Hematopoietic multipotent progenitor cell treated with erythropoietin and hydrocortisone succinate and interleukin-3 and kit ligand, for 4 days (in vitro differentiated cells): ENCODE measurements around the gene SF3B3.

Source experiments
- DNase-seq: peaks from one replicate; pipeline ENCODE4 v3.0.0-alpha.2; 2015

The SF3B3 gene

DNA sequence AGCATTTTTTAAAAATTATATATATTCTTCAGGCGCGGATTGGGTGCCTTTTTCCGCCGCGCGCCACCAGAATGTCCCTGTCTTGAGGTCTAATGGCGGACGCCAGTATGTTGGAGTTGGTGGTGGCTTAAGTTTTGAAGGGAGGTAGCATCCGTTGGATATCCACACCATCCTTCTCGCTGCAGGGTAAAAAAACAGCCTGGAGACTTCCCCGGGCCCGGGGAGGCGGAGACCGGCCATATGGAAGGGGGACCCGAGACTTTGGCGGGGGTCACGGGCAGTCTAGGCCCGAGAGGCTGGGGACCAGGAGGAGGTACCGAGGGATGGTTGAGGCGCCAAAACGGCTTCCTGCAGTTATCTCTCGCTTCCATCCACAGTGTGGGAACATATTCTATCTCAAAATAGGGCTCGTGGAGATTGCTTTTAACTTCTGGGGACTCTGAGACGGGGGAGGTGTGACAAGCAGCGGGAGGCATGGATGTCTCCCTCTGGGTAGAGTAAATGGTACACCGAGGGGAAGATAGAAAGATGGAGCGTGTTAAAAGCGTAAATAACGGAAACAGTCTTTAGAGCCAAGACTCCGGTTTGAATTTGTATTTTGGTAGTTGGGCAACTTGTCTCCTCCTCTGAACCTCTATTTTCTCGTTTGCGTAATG is at the start of gene SF3B3:
TSS of gene SF3B3 (plus strand) at position 74 of the 656 bp plus-strand sequence. CDS start 2,841 bp downstream, outside the sequence.
- DNase-seq, result peak; percentile 89

DNA sequence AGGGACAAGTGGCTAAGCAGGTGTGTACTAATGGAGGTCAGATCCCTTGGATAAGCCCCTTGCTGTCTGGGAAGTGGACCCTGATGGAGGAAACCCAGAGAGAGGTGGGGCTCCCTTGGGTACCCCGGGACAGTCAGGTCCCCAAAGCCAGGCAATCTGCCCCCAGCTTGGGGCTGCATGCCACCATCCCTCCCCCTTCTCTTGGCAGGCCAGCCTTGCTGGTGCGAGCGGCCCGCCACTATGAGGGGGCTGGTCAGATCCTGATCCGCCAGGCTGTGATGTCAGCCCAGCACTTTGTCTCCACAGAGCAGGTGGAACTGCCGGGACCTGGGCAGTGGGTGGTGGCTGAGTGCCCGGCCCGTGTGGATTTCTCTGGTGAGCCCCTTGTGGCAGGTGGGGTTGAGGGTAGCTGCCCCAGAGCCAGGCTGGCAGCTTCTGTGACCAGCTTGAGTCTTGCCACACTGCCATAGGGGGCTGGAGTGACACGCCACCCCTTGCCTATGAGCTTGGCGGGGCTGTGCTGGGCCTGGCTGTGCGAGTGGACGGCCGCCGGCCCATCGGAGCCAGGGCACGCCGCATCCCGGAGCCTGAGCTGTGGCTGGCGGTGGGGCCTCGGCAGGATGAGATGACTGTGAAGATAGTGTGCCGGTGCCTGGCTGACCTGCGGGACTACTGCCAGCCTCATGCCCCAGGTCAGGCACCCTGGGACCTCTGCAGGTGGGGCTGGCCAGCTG is 49.1 kb upstream of the SF3B3 start:
- DNase-seq, result no peak

DNA sequence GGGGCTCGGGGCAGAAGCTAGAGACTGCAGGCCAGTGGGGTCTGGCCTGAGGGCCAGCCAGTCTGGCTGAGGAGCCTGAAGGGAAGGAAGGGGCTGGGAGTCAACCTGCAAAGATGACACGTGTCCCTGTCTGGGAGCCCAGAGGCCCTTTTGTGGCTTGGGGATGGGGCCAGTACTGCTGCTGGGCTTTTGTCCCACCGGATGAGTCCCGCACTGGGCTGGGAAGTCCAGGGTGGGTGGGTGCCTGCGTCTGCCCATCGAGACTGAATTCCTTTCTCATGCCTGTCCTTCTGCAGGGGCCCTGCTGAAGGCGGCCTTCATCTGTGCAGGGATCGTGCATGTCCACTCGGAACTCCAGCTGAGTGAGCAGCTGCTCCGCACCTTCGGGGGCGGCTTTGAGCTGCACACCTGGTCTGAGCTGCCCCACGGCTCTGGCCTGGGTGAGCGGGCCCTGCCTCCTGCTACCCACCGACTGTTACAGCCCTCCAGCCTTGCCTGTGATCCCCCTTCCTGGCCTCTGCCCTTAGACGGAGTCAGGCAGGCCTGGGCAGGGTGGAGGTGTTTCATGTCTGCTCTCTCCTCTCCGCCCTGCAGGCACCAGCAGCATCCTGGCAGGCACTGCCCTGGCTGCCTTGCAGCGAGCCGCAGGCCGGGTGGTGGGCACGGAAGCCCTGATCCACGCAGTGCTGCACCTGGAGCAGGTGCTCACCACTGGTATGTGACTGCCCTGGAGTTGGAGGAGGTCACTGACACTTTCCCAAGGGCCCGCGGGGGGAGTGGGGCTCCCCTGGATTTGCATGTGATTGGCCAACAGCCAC is 48.4 kb upstream of the SF3B3 start:
- DNase-seq, result no peak

GRCh38 chr16:70476272-70477020 is 47.2 kb upstream of the SF3B3 start:
- no peak for DNase-seq

DNA sequence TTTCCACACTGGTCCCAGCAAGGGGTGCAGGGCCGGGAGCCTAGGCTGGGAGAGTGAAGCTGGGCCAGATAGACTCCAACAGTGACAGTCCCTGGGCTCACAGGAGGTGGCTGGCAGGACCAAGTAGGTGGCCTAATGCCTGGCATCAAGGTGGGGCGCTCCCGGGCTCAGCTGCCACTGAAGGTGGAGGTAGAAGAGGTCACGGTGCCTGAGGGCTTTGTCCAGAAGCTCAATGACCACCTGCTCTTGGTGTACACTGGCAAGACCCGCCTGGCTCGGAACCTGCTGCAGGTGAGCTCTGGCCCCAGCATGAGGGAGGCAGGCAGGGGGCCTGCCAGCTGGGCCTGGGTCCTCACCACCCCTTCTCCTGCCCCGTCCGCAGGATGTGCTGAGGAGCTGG is 45.4 kb upstream of the SF3B3 start:
- no peak for DNase-seq

DNA sequence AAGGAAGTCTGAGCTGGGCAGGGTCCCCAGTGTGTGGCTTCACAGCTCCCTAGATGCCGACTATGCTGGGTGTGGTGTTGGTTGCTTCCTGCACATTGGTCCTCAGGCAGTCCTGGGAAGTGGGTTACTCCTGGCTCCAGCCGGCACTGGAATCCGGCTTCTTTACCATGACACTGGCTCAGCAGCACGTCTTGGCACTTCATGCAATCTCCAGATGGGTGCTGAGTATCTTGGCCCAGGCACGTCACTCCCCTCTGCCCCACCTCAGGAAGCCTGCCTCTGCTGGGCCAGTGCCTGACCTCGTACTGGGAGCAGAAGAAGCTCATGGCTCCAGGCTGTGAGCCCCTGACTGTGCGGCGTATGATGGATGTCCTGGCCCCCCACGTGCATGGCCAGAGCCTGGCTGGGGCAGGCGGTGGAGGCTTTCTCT is 44.7 kb upstream of the SF3B3 start:
- DNase-seq, result no peak

GRCh38 chr16:70480127-70481105 is 43.2 kb upstream of the SF3B3 start:
- DNase-seq, result peak; percentile 15

DNA sequence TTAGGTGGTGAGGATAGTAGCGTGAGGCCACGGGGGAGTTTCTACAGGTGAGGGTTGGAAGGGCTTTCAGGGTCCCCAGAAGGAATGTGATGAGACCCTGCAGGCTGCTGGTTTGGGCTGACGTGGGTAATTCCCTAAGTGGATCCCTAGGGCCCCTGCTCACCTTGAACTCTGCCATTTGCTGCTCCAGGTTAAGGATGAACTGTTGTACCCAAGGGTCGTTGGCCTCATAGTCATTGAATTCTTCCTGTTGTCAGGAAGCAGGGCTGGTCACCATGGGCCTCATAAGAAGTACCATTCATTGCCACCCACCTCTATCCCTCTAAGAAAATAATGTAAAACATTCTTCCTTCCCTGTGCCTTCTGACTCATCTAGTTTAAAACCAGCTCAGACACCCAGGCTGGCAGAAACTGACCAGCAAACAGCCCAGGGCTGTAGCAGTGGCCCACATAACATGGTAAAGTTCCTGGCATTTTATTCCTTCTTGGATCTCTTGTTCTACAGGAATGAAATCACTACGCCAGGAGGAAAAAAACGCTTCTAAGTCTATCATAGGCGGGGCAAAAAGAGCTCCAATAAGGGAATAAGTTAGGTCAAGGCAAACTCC is 41.6 kb upstream of the SF3B3 start:
- DNase-seq, result no peak

DNA sequence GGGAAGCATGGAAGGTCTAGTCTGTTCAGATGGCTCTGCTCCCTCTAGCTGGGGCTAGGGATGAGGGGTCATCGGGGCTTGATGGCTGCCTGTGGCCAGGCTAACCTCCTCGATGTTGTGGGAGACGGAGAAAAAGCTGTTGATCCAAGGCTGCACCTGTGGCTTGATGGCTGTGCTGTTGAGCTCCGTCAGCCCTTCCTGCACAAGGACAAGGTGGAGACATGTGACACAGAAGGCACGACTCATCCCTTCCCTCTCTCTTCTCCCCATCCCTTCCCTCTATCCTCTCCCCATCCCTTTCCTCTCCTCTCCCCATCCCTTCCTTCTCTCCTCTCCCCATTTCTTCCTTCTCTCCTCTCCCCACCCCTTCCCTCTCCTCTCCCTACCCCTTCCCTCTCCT is 41.0 kb upstream of the SF3B3 start:
- DNase-seq, result no peak

DNA sequence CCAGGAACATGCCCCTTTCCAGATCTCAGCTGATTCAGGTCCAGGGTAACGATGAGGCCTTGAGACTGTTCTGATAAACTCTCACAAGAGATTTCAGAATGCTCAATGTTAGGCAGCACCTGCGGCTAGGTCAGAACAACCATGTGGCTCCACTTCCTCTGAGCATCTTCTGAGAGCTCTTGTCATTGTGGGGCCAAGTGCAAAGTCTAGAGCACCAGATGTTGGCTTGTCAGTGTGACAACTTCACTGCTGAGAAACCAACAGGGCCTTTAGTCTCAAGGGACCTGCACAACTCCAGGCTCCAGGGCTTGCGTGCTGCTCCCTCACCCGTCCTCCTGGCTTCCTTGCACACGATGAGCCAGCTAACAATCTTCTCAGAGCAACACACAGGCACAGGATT is 40.2 kb upstream of the SF3B3 start:
- DNase-seq, result no peak

GRCh38 chr16:70484867-70485266 is 38.7 kb upstream of the SF3B3 start:
- DNase-seq, result no peak

GRCh38 chr16:70490261-70490660 is 33.4 kb upstream of the SF3B3 start:
- DNase-seq, result peak; percentile 19

DNA sequence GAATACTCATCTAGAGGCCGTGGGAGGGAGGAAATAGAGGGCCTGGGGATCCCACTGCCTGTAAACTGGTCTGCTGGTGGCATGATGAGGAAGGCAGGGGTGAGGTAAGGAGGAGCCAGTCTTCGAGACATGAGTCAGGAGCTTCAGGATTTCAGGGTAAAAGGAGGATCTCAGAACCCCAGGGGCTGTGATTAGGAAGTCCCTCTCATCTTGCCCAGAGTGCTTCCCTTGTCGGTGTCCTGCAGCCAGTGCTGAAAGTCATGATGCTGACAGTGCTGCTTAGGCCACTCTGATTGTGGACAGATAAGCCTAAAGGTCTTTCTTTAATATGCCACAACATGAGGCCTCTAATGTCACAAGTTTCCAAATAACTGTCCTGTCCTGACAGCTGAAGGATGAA is 29.8 kb upstream of the SF3B3 start:
- DNase-seq, result no peak

DNA sequence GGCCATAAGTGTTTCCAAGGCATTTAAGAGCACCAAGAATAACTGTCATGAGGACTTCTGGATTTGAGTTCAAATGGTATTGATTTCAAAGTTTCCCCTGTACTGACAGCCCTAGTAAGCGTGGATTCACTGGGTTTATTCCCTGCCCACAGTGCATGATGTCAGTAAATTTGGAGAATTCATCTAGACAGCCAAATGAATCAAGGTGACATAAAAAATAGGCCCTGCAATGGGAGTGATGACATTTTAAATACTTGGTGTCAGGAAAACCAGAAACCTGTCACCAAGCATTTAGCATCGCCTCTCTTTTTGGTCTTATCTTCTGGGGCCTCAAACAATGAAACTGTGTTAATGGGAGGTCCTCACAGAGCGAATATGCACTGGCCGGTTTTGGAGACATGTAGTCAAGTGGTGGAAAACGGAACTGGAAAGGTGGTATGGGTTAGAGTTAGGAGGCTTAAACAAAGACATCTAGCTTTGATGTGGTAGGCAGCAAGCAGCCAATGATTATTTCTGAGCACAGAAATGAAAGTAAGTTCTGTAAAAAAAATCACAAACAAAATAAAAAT is 29.3 kb upstream of the SF3B3 start:
- DNase-seq, result no peak

DNA sequence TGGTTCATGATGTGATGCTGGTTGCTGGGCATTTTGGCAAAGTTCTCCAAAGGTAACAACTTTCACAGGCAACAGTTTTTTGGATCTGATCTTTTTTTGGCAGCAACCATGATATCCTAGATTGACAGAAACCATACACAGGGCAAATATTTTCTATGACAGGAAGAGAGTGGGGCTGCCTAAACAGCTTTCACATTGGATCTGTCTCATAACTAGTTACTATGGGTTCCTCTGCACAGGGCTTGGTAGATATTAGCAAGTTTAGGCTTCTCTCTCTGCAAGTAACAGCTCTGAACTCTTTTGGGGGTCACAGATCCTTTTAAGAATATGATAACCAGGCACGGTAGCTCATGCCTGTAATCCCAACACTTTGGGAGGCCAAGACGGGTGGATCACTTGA is 28.8 kb upstream of the SF3B3 start:
- DNase-seq, result no peak

GRCh38 chr16:70495425-70496182 is 28.0 kb upstream of the SF3B3 start:
- DNase-seq, result no peak

- no peak for DNase-seq
Observed at GRCh38 chr16:70496513-70496912, 27.1 kb upstream of the SF3B3 start.

GRCh38 chr16:70508752-70509151 is 14.9 kb upstream of the SF3B3 start:
- DNase-seq, result peak; percentile 81

DNA sequence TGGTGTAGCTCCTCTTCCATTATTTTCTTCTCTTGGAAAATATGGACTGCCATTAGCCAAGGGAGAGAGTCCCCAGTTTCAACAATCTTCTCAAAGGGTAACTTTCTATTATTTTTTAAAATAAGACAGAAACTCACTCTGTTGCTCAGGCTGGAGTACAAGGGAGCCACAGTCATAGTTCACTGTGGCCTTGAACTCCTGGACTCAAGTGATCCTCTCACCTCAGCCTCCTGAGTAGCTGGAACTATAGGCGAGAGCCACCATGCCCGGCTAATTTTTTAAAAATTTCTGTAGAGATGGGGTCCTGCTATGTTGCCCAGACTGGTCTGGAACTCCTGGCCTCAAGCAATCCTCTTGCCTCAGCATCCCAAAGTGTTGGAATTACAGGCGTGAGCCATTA is 13.4 kb upstream of the SF3B3 start:
- no peak for DNase-seq

DNA sequence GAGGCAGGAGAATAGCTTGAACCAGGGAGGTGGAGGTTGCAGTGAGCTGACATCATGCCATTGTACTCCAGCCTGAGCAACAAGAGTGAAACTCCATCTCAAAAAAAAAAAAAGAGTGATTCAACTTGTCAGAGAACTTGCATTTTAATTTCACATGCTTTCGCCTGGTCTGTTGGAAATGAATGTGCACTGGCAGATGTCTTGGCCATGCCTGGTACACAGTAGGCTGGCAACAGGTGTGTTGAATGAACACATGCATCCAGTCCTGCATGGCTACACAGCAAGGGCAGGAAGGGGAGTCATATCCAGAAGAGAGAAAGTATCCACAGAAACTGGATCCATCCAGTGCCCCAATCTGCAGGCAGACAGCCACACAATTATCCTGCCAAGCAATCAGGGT is 11.8 kb upstream of the SF3B3 start:
- no peak for DNase-seq
